ENCODE data around the gene PCDHA5. TPM values are rescaled to one million over a fixed set of nuclear protein-coding genes. Genes with fewer than 3 reads are reported as not detected.

Gene PCDHA5
- total RNA-seq, 1 experiment from 2014 or later: 0.33 TPM

DNA sequence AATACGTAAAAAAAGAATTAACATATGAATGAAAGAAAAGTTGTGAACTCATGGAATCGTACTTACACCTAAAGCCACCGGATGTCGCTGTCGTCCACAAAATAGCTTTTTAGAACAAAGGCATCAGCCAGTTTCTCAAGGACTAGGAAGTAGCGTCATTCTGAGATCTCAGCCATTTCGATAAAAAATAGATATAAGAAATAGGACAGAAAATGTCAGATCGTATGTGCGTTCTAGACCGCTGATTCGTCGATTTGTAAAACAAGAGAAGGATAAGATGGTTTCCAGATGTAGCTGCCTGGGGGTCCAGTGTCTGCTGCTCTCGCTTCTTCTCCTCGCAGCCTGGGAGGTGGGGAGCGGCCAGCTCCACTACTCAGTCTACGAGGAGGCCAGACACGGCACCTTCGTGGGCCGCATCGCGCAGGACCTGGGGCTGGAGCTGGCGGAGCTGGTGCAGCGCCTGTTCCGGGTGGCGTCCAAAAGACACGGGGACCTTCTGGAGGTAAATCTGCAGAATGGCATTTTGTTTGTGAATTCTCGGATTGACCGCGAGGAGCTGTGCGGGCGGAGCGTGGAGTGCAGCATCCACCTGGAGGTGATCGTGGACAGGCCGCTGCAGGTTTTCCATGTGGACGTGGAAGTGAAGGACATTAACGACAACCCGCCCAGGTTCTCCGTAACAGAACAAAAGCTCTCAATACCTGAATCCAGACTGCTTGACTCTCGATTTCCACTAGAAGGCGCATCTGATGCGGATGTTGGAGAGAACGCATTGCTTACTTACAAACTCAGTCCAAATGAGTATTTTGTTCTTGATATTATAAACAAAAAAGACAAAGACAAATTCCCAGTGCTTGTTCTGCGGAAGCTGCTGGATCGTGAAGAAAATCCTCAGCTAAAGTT, 34.6 kb downstream of the PCDHA5 start, which contains the start of gene PCDHA10:
Gene PCDHA10 (plus strand): TSS at position 126 of the 903 bp plus-strand sequence. CDS start 152 bp downstream, at position 278.
- Histone ChIP-seq H3K14ac (ENCODE audit: insufficient read depth, low read length) (peak within 1 kb of the TSS; percentile 86; the same call in 1 of the 2 replicates), H3K9ac (ENCODE audit: extremely low read depth, insufficient read length, low read length) (peak within 1 kb of the TSS; percentile 72), H3K4me1 (ENCODE audit: insufficient read depth, low read length) (no peaks in the 10 kb centered on the region), H2BK120ac (ENCODE audit: low read depth, low read length, poor library complexity, severe bottlenecking) (no peak within 1 kb of the TSS), H2AFZ (ENCODE audit: low read length) (no peak within 1 kb of the TSS), H3K79me1 (ENCODE audit: insufficient read depth, low read depth, low read length, poor library complexity, severe bottlenecking) (no peaks in the 10 kb centered on the region), H3K23me2 (ENCODE audit: insufficient read length, low read depth, low read length, poor library complexity, severe bottlenecking) (no peaks in the 10 kb centered on the region), H4K20me1 (ENCODE audit: control insufficient read depth, insufficient read depth, insufficient read length) (no peaks in the 10 kb centered on the region), H2BK20ac (ENCODE audit: low read depth, low read length, poor library complexity, severe bottlenecking) (no peak within 1 kb of the TSS), H2BK15ac (ENCODE audit: low read depth, low read length) (no peak within 1 kb of the TSS), H3K23ac (ENCODE audit: insufficient read length, low read depth, low read length) (no peak within 1 kb of the TSS), H3K4me2 (ENCODE audit: insufficient read depth, insufficient read length, low read length) (peak within 1 kb of the TSS; percentile 46), H3K56ac (ENCODE audit: insufficient read length, low read depth, low read length) (no peak within 1 kb of the TSS), H4K91ac (ENCODE audit: insufficient read length, low read depth, low read length) (no peak within 1 kb of the TSS), H2BK5ac (ENCODE audit: insufficient read length, low read length) (no peak within 1 kb of the TSS), H3T11ph (ENCODE audit: low read length) (no peak within 1 kb of the TSS), H4K8ac (replicated peaks; ENCODE audit: insufficient read length, low read depth, low read length) (no peak within 1 kb of the TSS), H3K27me3 (ENCODE audit: insufficient read depth, low read length) (no peaks in the 10 kb centered on the region), H2BK12ac (ENCODE audit: insufficient read length, low read depth, low read length) (no peak within 1 kb of the TSS), H2AK5ac (ENCODE audit: insufficient read length, low read length) (no peak within 1 kb of the TSS), H4K5ac (ENCODE audit: insufficient read length, low read depth, low read length) (no peak within 1 kb of the TSS), H3K4ac (ENCODE audit: low read depth, low read length) (no peak within 1 kb of the TSS), H3K27ac (ENCODE audit: insufficient read length, low read depth, low read length) (no peak within 1 kb of the TSS), H3K18ac (ENCODE audit: insufficient read length, low read depth, low read length) (peak within 1 kb of the TSS; percentile 45), H3K79me2 (ENCODE audit: insufficient read depth, low read length) (no peaks in the 10 kb centered on the region), H3K9me3 (ENCODE audit: control insufficient read depth, low read depth, low read length) (no peaks in the 10 kb centered on the region)
- peaks cover 6 to 13% of the 10 kb centered on the region in 2 experiments; a peak in 3 of 4 replicates for H3K4me1 Mint-ChIP-seq
- H3K27ac Mint-ChIP-seq: peak within 1 kb of the TSS in 1 of 3 experiments; percentile 97; a peak in 3 of 7 replicates
- peak within 1 kb of the TSS; percentile 75 to 92 for H3K4me3 Mint-ChIP-seq
- DNase-seq: peak; percentile 60
- TF ChIP-seq CTCF (conservative IDR thresholded peaks at IDR 0.05): peak; percentile 77
- WGBS (ENCODE audit: extremely low coverage, insufficient read length, low lambda C conversion rate): no CpG with 5 or more reads among the region's 44 CpGs
- peaks cover 19 to 37% (median 20%) of the 10 kb centered on the region in 3 experiments for H3K36me3 Mint-ChIP-seq (ENCODE audit: insufficient read depth in 1 of 3, low read depth in 3 of 3)
- peaks cover 19 to 30% of the 10 kb centered on the region in 2 experiments for H3K9me3 Mint-ChIP-seq
- no peaks in the 10 kb centered on the region for H3K27me3 Mint-ChIP-seq (ENCODE audit: low read depth)

Measured in H9 (cell line).